ENCODE measurements around the gene MACROD2. TPM values are rescaled to one million over a fixed set of nuclear protein-coding genes. Genes with fewer than 3 reads are reported as not detected.

MACROD2 gene
- total RNA-seq, 1 donor from 2014 or later: 2.5 TPM

DNA sequence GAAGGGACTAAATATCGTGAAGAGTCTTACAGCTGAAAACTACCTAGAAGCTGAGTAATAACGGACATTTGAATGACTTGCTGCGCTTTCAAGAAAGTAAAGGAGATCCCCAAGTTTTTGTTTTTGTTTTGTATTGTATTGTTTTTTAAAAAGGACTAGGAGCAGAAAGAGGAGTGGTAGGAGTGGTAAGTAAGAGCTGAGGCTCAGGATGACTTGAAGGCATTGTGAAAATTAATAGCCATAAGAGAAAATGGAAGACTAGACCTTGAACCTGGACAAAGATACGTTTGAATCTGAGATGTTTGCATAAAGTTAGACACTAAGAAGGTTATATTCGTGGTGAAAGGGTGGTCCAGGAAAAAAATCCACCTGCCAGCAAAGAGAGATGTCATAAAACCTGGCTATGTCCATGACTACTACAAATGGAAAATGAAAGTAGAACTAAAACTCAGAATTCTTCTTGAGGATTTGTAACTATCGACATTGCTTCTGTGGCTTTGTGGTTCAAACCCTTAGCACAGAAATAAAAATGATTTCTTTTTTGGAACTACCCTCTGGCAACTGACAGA, 1166.8 kb downstream of the MACROD2 start:
- no peaks in the 10 kb centered on the region for H3K27me3 Mint-ChIP-seq (ENCODE audit: unreplicated experiment)
- no peaks in the 10 kb centered on the region for H3K36me3 Mint-ChIP-seq (ENCODE audit: unreplicated experiment)
- H3K9me3 Mint-ChIP-seq (ENCODE audit: unreplicated experiment): peaks cover 3% of the 10 kb centered on the region
- no peak overlapping the region for H3K4me3 Mint-ChIP-seq (ENCODE audit: unreplicated experiment)
- TF ChIP-seq, protein P1, sequence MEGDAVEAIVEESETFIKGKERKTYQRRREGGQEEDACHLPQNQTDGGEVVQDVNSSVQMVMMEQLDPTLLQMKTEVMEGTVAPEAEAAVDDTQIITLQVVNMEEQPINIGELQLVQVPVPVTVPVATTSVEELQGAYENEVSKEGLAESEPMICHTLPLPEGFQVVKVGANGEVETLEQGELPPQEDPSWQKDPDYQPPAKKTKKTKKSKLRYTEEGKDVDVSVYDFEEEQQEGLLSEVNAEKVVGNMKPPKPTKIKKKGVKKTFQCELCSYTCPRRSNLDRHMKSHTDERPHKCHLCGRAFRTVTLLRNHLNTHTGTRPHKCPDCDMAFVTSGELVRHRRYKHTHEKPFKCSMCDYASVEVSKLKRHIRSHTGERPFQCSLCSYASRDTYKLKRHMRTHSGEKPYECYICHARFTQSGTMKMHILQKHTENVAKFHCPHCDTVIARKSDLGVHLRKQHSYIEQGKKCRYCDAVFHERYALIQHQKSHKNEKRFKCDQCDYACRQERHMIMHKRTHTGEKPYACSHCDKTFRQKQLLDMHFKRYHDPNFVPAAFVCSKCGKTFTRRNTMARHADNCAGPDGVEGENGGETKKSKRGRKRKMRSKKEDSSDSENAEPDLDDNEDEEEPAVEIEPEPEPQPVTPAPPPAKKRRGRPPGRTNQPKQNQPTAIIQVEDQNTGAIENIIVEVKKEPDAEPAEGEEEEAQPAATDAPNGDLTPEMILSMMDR (IDR thresholded peaks at IDR 0.05): no peak
- no peak overlapping the region for H3K27ac Mint-ChIP-seq (ENCODE audit: unreplicated experiment)
- no peaks in the 10 kb centered on the region for H3K4me1 Mint-ChIP-seq (ENCODE audit: unreplicated experiment)
- no peak for DNase-seq (ENCODE audit: extremely low spot score, unreplicated experiment)

DNA sequence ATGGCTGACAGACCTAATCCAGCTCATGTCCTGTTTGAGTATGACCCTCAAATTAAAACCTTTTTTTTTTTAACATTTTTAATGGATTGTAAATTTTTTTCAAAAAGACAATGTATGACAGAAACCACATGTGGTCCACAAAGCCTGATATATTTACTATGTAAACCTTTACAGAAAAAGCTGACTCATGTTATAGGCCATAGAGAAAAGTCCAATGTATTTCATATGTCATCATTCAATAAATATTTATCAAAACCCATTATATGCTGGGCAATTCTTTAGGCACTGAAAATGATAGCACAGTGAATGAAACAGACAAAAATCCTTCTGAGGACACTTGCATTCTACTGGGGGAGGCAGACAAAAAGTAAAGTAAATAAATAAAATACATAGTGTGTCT, 1168.3 kb downstream of the MACROD2 start:
- Mint-ChIP-seq H3K9me3 (ENCODE audit: unreplicated experiment) (peaks cover 3% of the 10 kb centered on the region), H3K27me3 (ENCODE audit: unreplicated experiment) (no peaks in the 10 kb centered on the region), H3K4me3 (ENCODE audit: unreplicated experiment) (no peak overlapping the region), H3K36me3 (ENCODE audit: unreplicated experiment) (no peaks in the 10 kb centered on the region), H3K4me1 (ENCODE audit: unreplicated experiment) (no peaks in the 10 kb centered on the region), H3K27ac (ENCODE audit: unreplicated experiment) (no peak overlapping the region)
- DNase-seq (ENCODE audit: extremely low spot score, unreplicated experiment): no peak
- TF ChIP-seq, protein P1 (IDR thresholded peaks at IDR 0.05): no peak

DNA sequence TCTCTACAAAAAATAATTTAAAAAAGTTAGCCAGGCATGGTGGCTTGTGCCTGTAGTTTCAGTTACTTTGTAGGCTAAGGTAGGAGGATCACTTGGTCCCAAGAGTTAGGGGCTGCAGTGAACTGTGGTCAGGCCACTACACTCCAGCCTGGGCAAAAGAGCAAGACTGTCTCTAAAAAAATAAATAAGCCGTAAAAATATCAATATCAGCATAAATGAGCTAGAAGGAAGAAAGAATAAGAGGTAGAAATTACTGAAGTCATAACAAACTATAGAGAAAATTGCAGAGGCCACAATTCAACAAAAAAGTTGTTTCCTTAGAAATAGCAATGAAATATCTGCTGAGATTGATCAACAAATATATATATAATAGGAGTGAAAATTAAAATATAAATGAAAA, 1169.4 kb downstream of the MACROD2 start:
- no peak overlapping the region for H3K4me3 Mint-ChIP-seq (ENCODE audit: unreplicated experiment)
- no peak for DNase-seq (ENCODE audit: extremely low spot score, unreplicated experiment)
- no peaks in the 10 kb centered on the region for H3K4me1 Mint-ChIP-seq (ENCODE audit: unreplicated experiment)
- H3K9me3 Mint-ChIP-seq (ENCODE audit: unreplicated experiment): peaks cover 3% of the 10 kb centered on the region
- H3K27me3 Mint-ChIP-seq (ENCODE audit: unreplicated experiment): no peaks in the 10 kb centered on the region
- no peaks in the 10 kb centered on the region for H3K36me3 Mint-ChIP-seq (ENCODE audit: unreplicated experiment)
- no peak overlapping the region for H3K27ac Mint-ChIP-seq (ENCODE audit: unreplicated experiment)
- TF ChIP-seq, protein P1 (IDR thresholded peaks at IDR 0.05): no peak

DNA sequence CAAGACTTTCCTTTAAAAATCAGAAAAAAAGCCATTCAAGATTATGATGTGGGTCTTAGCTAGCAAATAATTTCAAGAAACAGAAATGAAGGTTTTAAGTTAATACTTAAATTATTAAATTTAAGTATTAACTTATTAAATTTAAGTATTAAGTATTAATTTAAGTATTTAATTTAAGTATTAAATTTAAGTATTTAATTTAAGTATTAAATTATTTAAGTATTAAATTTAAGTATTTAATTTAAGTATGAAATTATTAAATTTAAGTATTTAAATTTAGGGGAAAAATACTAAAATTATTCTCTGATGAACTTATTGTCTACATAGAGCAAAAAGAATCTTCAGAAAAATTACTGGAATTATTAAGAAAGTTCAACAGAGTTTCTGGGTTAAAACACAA, 1171.4 kb downstream of the MACROD2 start:
- Mint-ChIP-seq H3K4me1 (ENCODE audit: unreplicated experiment) (no peaks in the 10 kb centered on the region), H3K36me3 (ENCODE audit: unreplicated experiment) (no peaks in the 10 kb centered on the region), H3K4me3 (ENCODE audit: unreplicated experiment) (no peak overlapping the region), H3K27ac (ENCODE audit: unreplicated experiment) (no peak overlapping the region), H3K27me3 (ENCODE audit: unreplicated experiment) (no peaks in the 10 kb centered on the region), H3K9me3 (ENCODE audit: unreplicated experiment) (peaks cover 3% of the 10 kb centered on the region)
- DNase-seq (ENCODE audit: extremely low spot score, unreplicated experiment): no peak
- TF ChIP-seq, protein P1 (IDR thresholded peaks at IDR 0.05): no peak

DNA sequence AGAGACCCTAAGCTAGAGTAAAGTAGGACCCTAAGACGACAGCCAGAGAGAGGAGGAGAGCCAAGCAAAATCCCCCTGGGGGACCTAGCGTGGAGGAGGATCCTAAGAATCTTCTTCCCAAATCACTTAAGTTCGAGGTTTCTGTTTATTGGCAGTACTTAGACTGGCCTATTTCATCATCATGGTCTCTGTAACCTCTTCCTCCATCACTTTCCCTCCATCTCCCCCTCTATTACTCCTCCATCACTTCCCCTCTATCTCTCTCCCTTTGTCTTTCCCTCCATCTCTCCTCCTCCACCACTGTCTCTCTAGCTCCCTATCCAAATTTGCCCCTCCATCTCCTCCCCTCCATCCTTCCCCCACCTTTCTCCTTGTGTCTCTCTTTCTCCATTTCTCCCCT, 1175.7 kb downstream of the MACROD2 start:
- Mint-ChIP-seq H3K27ac (ENCODE audit: unreplicated experiment) (no peak overlapping the region), H3K36me3 (ENCODE audit: unreplicated experiment) (no peaks in the 10 kb centered on the region), H3K9me3 (ENCODE audit: unreplicated experiment) (peaks cover under 1% of the 10 kb centered on the region), H3K4me3 (ENCODE audit: unreplicated experiment) (no peak overlapping the region), H3K27me3 (ENCODE audit: unreplicated experiment) (no peaks in the 10 kb centered on the region), H3K4me1 (ENCODE audit: unreplicated experiment) (no peaks in the 10 kb centered on the region)
- no peak for DNase-seq (ENCODE audit: extremely low spot score, unreplicated experiment)
- TF ChIP-seq, protein P1 (IDR thresholded peaks at IDR 0.05): no peak

Data from osteocyte (in vitro differentiated cells).